ENCODE results near the gene MSH2.

MSH2 gene

DNA sequence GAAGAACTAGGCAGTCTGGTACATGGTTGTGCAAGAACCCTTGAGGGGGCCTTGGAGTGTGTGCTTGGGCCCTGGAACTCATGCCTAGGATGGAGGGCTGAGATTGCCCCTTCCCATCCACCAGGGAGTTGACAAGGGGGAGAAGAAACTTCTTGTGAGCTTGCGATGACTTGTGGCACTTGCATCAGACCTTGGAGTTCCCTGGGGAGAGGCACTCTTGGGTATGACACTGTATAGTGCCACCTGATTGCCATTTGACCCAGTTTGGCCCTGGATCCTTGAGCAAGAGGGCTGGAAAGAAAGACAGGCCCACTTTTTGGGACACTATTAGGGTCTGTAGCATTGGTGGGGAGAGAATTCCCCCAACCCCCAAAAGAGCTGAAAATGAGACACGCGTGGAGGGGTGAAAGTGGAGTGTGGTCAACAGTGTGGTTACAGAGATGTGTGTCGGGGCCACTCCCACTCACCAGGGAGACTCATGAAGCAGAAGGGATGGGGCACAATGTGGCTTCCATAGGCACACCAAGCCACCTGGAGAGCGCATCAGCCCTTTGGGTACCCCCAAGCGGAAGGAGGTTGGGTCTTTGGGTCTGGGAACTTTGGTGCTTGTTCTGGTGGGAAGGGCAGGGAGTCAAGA, 101.3 kb downstream of the MSH2 start:
- DNase-seq (ENCODE audit: low spot score): no peak
- TF ChIP-seq, protein P1, sequence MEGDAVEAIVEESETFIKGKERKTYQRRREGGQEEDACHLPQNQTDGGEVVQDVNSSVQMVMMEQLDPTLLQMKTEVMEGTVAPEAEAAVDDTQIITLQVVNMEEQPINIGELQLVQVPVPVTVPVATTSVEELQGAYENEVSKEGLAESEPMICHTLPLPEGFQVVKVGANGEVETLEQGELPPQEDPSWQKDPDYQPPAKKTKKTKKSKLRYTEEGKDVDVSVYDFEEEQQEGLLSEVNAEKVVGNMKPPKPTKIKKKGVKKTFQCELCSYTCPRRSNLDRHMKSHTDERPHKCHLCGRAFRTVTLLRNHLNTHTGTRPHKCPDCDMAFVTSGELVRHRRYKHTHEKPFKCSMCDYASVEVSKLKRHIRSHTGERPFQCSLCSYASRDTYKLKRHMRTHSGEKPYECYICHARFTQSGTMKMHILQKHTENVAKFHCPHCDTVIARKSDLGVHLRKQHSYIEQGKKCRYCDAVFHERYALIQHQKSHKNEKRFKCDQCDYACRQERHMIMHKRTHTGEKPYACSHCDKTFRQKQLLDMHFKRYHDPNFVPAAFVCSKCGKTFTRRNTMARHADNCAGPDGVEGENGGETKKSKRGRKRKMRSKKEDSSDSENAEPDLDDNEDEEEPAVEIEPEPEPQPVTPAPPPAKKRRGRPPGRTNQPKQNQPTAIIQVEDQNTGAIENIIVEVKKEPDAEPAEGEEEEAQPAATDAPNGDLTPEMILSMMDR (IDR thresholded peaks at IDR 0.05; ENCODE audit: extremely low read depth, missing control alignments): no peak

DNA sequence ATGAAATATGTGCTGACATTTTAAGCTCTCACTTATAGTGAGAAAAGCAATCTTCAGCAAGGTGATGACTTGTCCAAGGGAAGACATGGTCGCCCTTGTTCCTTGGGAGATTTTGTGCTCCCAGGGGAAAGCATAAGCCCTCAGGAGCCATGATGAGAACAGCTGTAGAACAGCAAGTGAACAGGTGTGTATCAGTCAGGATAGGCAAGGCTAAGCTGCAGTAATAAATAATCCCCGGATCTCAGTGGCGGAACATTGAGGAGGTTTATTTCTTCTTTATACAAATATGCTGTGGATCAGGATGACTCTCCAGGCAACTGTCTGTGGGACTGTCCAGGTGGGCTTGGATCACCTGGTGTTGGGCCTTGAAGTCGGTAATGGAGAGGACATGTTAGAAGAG, 103.1 kb downstream of the MSH2 start:
- TF ChIP-seq, protein P1 (IDR thresholded peaks at IDR 0.05; ENCODE audit: extremely low read depth, missing control alignments): no peak
- DNase-seq (ENCODE audit: low spot score): no peak

DNA sequence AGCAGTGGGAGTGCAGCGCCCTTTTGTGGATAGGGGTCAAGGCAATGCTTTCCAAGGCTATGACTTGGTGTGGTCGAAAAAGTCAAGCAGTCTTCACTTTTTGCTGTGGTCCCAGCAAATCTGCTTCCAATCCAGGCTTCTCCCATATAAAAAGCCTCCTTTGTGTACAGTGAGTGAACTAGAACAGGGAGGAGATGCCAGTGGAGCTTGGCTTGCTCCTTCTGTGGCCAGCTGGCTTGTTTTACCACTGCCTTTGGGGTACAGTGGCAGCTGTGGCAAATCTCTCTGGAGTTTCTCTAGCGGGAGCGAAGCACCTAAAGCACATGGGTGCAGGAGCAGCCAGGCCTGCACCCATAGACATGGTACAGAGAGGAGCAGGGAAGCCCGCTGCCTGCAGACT, 103.5 kb downstream of the MSH2 start:
- TF ChIP-seq, protein P1 (IDR thresholded peaks at IDR 0.05; ENCODE audit: extremely low read depth, missing control alignments): no peak
- no peak for DNase-seq (ENCODE audit: low spot score)

DNA sequence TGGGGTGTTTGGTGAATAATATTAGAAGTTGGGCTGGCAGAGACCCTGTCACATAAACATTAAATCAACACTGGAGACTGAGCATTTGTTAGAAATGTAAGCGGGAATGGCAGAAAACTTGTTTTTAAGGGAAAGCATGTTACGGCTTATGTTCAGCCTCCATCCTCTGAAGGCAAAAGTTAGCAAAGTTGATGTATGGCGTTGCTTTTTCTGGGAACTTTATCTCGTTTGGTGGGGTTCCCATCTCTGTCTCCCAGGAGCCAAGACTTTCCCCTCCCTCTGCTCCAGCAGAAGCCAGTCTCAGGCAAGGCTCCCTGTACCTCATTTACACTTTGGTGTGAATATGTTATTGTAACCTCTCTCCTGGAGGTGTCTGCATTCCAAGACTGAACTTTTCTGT, 105.1 kb downstream of the MSH2 start:
- no peak for DNase-seq (ENCODE audit: low spot score)
- TF ChIP-seq, protein P1 (IDR thresholded peaks at IDR 0.05; ENCODE audit: extremely low read depth, missing control alignments): no peak

DNA sequence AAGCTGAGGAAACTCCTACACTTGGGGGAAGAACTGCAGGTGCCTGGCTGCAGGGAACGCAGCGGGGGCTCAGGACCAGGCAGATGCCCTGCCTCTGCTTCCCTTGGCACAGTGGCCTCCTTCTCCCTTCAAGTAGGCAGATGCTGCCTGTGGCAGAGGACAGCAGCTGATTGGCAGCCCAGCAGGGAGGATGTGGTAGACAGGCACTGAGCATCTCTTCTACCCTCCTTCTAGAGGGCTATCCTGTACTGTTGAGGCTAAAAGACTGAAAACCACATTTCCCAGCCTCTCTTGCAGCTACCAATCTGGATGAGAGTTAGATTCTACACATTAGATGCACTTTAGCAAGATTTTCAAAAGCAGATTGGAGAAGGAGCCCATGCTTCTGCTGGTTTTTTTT, 105.7 kb downstream of the MSH2 start:
- no peak for DNase-seq (ENCODE audit: low spot score)
- TF ChIP-seq, protein P1 (IDR thresholded peaks at IDR 0.05; ENCODE audit: extremely low read depth, missing control alignments): no peak

DNA sequence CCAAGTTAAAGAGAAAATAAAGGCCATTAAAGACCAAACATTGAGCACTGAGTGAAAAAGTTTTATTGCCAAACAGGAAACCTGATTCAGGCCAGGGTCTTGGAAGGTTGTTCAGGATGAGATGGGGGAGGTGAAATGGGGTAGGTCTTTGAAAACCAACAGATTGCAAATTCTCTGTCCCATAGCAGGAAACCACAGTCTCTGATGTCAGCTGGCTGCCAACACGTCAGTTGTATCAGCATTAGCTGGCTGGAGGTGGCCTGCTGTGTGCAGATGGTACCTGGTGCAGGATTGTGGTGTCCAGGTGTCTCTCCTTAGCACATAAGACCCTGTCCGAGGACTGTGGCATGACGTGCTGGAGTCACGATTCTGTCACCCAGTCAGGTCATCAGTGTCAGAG, 106.3 kb downstream of the MSH2 start:
- no peak for DNase-seq (ENCODE audit: low spot score)
- TF ChIP-seq, protein P1 (IDR thresholded peaks at IDR 0.05; ENCODE audit: extremely low read depth, missing control alignments): no peak

DNA sequence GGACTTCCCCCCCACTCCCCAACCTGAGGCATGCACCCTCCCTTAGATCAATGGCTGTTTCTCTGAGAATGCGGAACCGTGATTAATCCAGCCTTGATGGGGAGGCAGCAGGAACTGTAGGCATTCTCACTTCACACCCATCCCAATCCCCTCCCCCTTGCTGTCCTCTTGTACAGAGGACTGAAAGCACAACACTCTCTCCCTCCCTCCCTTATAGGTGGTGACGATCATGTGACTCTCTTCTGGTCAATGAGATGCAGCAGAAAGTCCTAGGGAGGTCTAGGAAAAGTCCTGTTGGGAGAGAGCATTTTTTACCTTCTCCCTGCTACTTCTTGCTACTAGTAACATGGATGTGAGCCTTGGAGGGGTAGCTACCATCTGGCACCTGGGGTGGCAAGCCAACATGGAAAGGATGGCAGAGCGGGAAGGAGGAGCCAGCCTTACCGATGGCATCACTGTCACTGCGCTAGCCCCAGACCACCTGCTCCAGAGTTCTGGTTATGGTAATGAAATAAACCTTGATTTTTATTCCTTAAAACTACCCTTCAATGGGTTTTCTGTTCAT, 106.9 kb downstream of the MSH2 start:
- no peak for DNase-seq (ENCODE audit: low spot score)
- TF ChIP-seq, protein P1 (IDR thresholded peaks at IDR 0.05; ENCODE audit: extremely low read depth, missing control alignments): no peak
